Ishikawa (cell line): Measurements from ENCODE around the gene CCDC78.

Source experiments
- CEBPB ChIP-seq: IDR thresholded peaks from 2 replicates; pipeline ENCODE4 v1.6.1; 2012
- CREB1 ChIP-seq: IDR thresholded peaks from 2 replicates; pipeline ENCODE4 v1.6.1; 2012; ENCODE audit warnings: low read depth
- EGR1 ChIP-seq: IDR thresholded peaks from 2 replicates; pipeline ENCODE4 v1.6.1; 2012
- EP300 ChIP-seq: IDR thresholded peaks from 2 replicates; pipeline ENCODE4 v1.6.1; 2012; ENCODE audit warnings: borderline replicate concordance
- FOXM1 ChIP-seq: IDR thresholded peaks from 2 replicates; pipeline ENCODE4 v1.6.1; 2012; ENCODE audit warnings: low read depth, borderline replicate concordance
- MAX ChIP-seq: IDR thresholded peaks from 2 replicates; pipeline ENCODE4 v1.6.1; 2012
- NFIC ChIP-seq: IDR thresholded peaks from 2 replicates; pipeline ENCODE4 v1.6.1; 2012
- RAD21 ChIP-seq: IDR thresholded peaks from 2 replicates; pipeline ENCODE4 v1.6.1; 2012; ENCODE audit warnings: low read depth
- REST ChIP-seq: IDR thresholded peaks from 2 replicates; pipeline ENCODE4 v1.6.1; 2012; ENCODE audit warnings: low read depth, mild to moderate bottlenecking
- TAF1 ChIP-seq: IDR thresholded peaks from 2 replicates; pipeline ENCODE4 v1.6.1; 2012; ENCODE audit warnings: low read depth, mild to moderate bottlenecking
- TCF12 ChIP-seq: IDR thresholded peaks from 2 replicates; pipeline ENCODE4 v1.6.1; 2012; ENCODE audit warnings: low read depth
- TEAD4 ChIP-seq: IDR thresholded peaks from 2 replicates; pipeline ENCODE4 v1.6.1; 2012
- USF1 ChIP-seq: IDR thresholded peaks from 2 replicates; pipeline ENCODE4 v1.6.1; 2012
- YY1 ChIP-seq: IDR thresholded peaks from 2 replicates; pipeline ENCODE4 v1.6.1; 2012; ENCODE audit warnings: low read depth
- ZBTB7A ChIP-seq: IDR thresholded peaks from 2 replicates; pipeline ENCODE4 v1.6.1; 2012; ENCODE audit warnings: low read depth

Gene CCDC78

GRCh38 chr16:726438-727290 lies at the start of gene CCDC78, which contains the start of gene HAGHL:
Gene CCDC78, minus strand, starts transcription at chr16:726443. Its CDS starts 76 bp downstream, at chr16:726367.
Gene HAGHL, plus strand, starts transcription at chr16:727106. Its CDS starts 404 bp downstream, at chr16:727510.
- TF ChIP-seq REST (no peak), NFIC (no peak), TEAD4 (no peak), TCF12 (no peak), ZBTB7A (0 out of 2 replicates have a peak, but pooled peaks have one; percentile 13), CEBPB (no peak), RAD21 (no peak), CREB1 (no peak), MAX (no peak), USF1 (peak; percentile 56), FOXM1 (no peak), TAF1 (no peak; the same call in 1 of the 2 replicates)

GRCh38 chr16:775236-775796 lies 49.1 kb upstream of the CCDC78 start:
- TF ChIP-seq REST (no peak), MAX (no peak), FOXM1 (no peak), TEAD4 (no peak), YY1 (no peak), TAF1 (no peak), TCF12 (no peak), CREB1 (no peak), CEBPB (no peak), EGR1 (no peak)

GRCh38 chr16:774086-775001 lies 48.1 kb upstream of the CCDC78 start:
- no peak for TF ChIP-seq REST
- no peak for TF ChIP-seq CEBPB
- no peak for TF ChIP-seq TAF1
- TF ChIP-seq EP300: no peak
- TF ChIP-seq RAD21: no peak
- no peak for TF ChIP-seq EGR1

- no peak for TF ChIP-seq NFIC
- no peak for TF ChIP-seq TAF1
- TF ChIP-seq EGR1: no peak
- no peak for TF ChIP-seq CREB1
- no peak for TF ChIP-seq ZBTB7A
- TF ChIP-seq EP300: no peak
- no peak for TF ChIP-seq REST
- TF ChIP-seq TCF12: no peak
Measured at GRCh38 chr16:772959-773358, 46.7 kb upstream of the CCDC78 start.
